Sigmoid colon (tissue), 7 donors: ENCODE results near the gene UBE2E2. TPM values are rescaled to one million over a fixed set of nuclear protein-coding genes. Genes with fewer than 3 reads are reported as not detected.

Experiments
- DNase-seq: peaks from one replicate; pipeline ENCODE4 v3.0.0-alpha.2; 2019
- H3K27ac ChIP-seq, 4 donors: fragments of 200-600 bp; sonication (generic); one replicate each; pipeline ENCODE4 v1.5.1; 2016 to 2019; ENCODE audit warnings: mild to moderate bottlenecking in 1 of 4
- H3K27me3 ChIP-seq, 3 donors: fragments of 200-600 bp; sonication (generic); one replicate each; pipeline ENCODE4 v1.5.1; 2019; ENCODE audit warnings: mild to moderate bottlenecking in 1 of 3
- H3K36me3 ChIP-seq, 4 donors: fragments of 200-600 bp; sonication (generic); one replicate each; pipeline ENCODE4 v1.5.1; 2016 to 2019
- H3K4me1 ChIP-seq, 4 donors: fragments of 200-600 bp; sonication (generic); one replicate each; pipeline ENCODE4 v1.5.1; 2017 to 2019
- H3K4me3 ChIP-seq, 4 donors: fragments of 200-600 bp; sonication (generic); one replicate each; pipeline ENCODE4 v1.5.1; 2017 to 2019; ENCODE audit warnings: mild to moderate bottlenecking in 2 of 4, moderate library complexity in 1 of 4
- H3K9me3 ChIP-seq, 4 donors: fragments of 200-600 bp in 3 of 4; sonication (generic) in 3 of 4; one replicate each; pipeline versions ENCODE4 v1.5.1 to v1.6.1; 2013 to 2019
- CTCF ChIP-seq, 4 experiments: fragments of 450-650 bp in 3 of 4; fragments of 200-600 bp in 1 of 4; IDR thresholded peaks; one replicate each; pipeline ENCODE4 v1.5.1; 2016 to 2019; ENCODE audit warnings: antibody characterized with exemption in 4 of 4, mild to moderate bottlenecking in 3 of 4, moderate library complexity in 2 of 4
- EP300 ChIP-seq, 4 donors: sonication (generic); formaldehyde crosslinking; IDR thresholded peaks; one replicate each; pipeline ENCODE4 v1.6.1; 2017; ENCODE audit warnings: antibody characterized with exemption in 4 of 4
- POLR2A ChIP-seq, 2 donors: fragments of 450-650 bp; IDR thresholded peaks; one replicate each; pipeline ENCODE4 v1.6.1; 2016; ENCODE audit warnings: antibody characterized with exemption in 2 of 2, mild to moderate bottlenecking in 2 of 2, moderate library complexity in 2 of 2
- POLR2AphosphoS5 ChIP-seq, 4 donors: sonication (generic); formaldehyde crosslinking; IDR thresholded peaks; one replicate each; pipeline ENCODE4 v1.6.1; 2017; ENCODE audit warnings: antibody characterized with exemption in 4 of 4
- WGBS, 2 donors: extraction: QIAGEN DNeasy Blood & Tissue Kit; methylation state at CpG; one replicate each; pipeline ENCODE4 v1.1.7; 2013; 5-methylcytosine and 5-hydroxymethylcytosine counted together
- intact Hi-C: fragments of 100-400 bp; cut with DNase I; formaldehyde crosslinking; loops from one replicate; pipeline ENCODE4 v1.15.1; 2023
- polyA plus RNA-seq, 3 donors: library from polyadenylated mRNA; stranded (reverse); fragments of 200-250 nt; gene quantifications; one replicate each; pipeline ENCODE4 v1.2.3, GENCODE V29; 2013
- total RNA-seq, 4 donors: library from RNA; depleted of rRNA; stranded (reverse); fragments of >200 nt; gene quantifications; one replicate each; pipeline ENCODE4 v1.1.0, GENCODE V29; 2016
- donor health status: healthy with polysubstance abuse.
- donor health status: Bipolar disorder and iron deficiency.
- donor health status: healthy.

Gene UBE2E2
- total RNA-seq (100 to 1,000 TPM in 1 of 4 donors, 10 to 100 TPM in 3; 34.6 to 135 (median 48.8) TPM), polyA plus RNA-seq (10 to 100 TPM in 2 of 3 donors, 1 to 10 TPM in 1; 3.7 to 17.4 (median 10.7) TPM)

DNA sequence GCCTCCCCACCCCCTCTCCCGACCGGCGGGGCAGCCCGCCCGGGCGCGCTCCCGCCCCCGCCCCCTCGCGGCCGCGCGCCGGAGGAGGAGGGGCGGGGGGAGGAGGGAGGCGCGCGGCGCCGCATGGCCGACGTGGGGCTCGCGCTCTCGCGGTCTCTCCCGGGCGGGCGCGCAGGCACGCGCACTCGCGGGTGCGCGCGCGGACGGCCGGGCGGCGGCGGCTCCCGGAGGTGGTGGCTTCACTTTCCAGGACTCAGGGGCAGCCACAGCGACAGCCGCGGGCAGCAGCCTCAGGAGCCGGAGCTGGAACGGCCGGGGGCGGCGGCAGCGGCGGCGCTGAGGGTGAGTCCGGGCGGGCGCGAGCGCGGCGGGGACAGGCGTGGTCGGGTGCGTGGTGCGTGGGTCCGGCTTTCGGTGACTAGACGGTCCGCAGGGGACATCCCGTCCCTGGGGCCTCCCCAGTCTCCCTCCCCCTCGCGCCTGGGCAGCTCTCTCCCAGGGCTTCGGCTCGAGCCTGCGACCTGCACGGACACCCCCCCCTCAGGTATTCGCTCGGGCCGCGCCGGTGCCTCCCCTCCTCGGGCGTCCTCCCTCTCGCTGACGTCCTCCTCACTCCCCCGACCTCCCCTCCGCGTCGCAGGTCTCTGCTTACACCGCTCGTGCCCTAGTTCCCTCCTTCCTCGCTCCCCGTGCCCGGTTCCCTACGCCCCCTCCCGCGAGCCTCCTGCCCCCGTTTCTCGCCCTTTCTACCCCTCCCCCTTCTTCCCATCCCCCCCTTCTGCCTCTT is at the start of gene UBE2E2:
Gene UBE2E2, plus strand, starts transcription at position 407 of the 787 bp plus-strand sequence.
- peak within 1 kb of the TSS; percentile 80 to 93 (median 86) for H3K27ac ChIP-seq
- peaks cover 0 to 45% (median 27%) of the 10 kb centered on the region in 4 donors for H3K4me1 ChIP-seq
- DNase-seq = peak; percentile 86
- no peaks in the 10 kb centered on the region for H3K9me3 ChIP-seq
- H3K27me3 ChIP-seq = no peaks in the 10 kb centered on the region
- TF ChIP-seq POLR2A (IDR thresholded peaks at IDR 0.05) (no peak), POLR2AphosphoS5 (IDR thresholded peaks at IDR 0.05) (peak; percentile 21 to 65 (median 35)), EP300 (IDR thresholded peaks at IDR 0.05) (no peak)
- H3K4me3 ChIP-seq = peak within 1 kb of the TSS; percentile 67 to 99 (median 90)
- H3K36me3 ChIP-seq = no peaks in the 10 kb centered on the region
- 1% methylated on average over 101 of the region's 101 CpGs for WGBS, 2 donors
- intact Hi-C loops = loop anchor here (2.0 to 10.0 kb wide), 5 partner anchors 86 to 602 kb away; partner anchors contain the start of gene UBE2E1

DNA sequence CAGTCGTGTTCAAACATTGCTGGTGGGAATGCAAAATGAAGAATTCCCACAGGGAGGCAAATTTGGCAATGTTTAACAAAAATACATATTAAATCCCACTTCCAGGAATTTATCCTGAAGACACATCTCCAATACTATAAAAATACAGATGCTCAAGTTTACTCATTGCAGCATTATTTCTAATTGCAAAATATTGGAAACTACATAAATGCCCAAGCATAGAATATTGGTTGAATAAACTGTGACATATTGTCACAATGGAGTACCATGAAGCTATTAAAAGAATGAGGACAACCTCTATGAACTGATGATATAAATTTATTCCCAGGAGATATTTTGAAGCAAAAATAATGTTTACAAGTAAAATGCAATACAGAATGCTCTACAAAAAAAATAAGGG is 49.7 kb upstream of the UBE2E2 start:
- DNase-seq = no peak
- intact Hi-C loops = no loop called here
- 38 to 81% methylated on average over 1 of the region's 1 CpG for WGBS, 2 donors
- TF ChIP-seq CTCF (IDR thresholded peaks at IDR 0.05) = no peak
- no peak for TF ChIP-seq POLR2AphosphoS5 (IDR thresholded peaks at IDR 0.05)
- no peak for TF ChIP-seq EP300 (IDR thresholded peaks at IDR 0.05)
- no peak for TF ChIP-seq POLR2A (IDR thresholded peaks at IDR 0.05)
- no peaks in the 10 kb centered on the region for H3K36me3 ChIP-seq
- H3K4me3 ChIP-seq = no peak overlapping the region
- H3K4me1 ChIP-seq = peaks cover 0 to 10% (median 0%) of the 10 kb centered on the region in 4 donors
- peaks cover 0 to 6% (median 0%) of the 10 kb centered on the region in 4 donors for H3K9me3 ChIP-seq
- no peaks in the 10 kb centered on the region for H3K27me3 ChIP-seq
- no peak overlapping the region for H3K27ac ChIP-seq

DNA sequence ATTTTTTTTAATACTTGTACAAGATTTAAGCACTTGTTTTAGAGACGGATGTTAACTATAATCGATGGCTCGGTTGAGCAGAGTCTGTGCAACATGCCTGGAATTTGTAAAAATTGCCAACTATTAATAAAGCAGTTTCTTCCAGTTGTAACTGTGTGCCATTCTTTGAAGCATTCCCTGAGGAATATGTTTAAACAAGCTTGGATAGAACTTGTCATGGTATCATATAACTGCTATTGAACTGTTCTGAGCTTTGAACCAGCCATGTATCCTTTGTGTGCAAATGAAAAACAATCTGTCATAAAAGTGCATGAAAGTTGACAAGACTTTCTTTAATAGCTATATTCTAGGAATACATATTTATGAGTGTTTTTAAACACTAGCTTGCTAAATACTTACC is 45.8 kb upstream of the UBE2E2 start:
- intact Hi-C loops = no loop called here
- no peak for DNase-seq
- no peak overlapping the region for H3K4me3 ChIP-seq
- H3K27me3 ChIP-seq = no peaks in the 10 kb centered on the region
- no peak overlapping the region for H3K27ac ChIP-seq
- no peaks in the 10 kb centered on the region for H3K36me3 ChIP-seq
- H3K9me3 ChIP-seq = peaks cover 0 to 6% (median 0%) of the 10 kb centered on the region in 4 donors
- no peak for TF ChIP-seq POLR2AphosphoS5 (IDR thresholded peaks at IDR 0.05)
- no peak for TF ChIP-seq CTCF (IDR thresholded peaks at IDR 0.05)
- TF ChIP-seq EP300 (IDR thresholded peaks at IDR 0.05) = no peak
- no peak for TF ChIP-seq POLR2A (IDR thresholded peaks at IDR 0.05)
- peaks cover 0 to 21% (median 5%) of the 10 kb centered on the region in 4 donors for H3K4me1 ChIP-seq
- WGBS, 2 donors = 26 to 63% methylated on average over 3 of the region's 3 CpGs

GRCh38 chr3:23159929-23160328 is 43.2 kb upstream of the UBE2E2 start:
- H3K27ac ChIP-seq = peak overlapping the region in 2 of 4 donors; percentile 1 to 57
- TF ChIP-seq EP300 (IDR thresholded peaks at IDR 0.05) = no peak
- TF ChIP-seq POLR2A (IDR thresholded peaks at IDR 0.05) = no peak
- TF ChIP-seq CTCF (IDR thresholded peaks at IDR 0.05) = no peak
- peak in 1 of 4 donors; percentile 20 for TF ChIP-seq POLR2AphosphoS5 (IDR thresholded peaks at IDR 0.05)
- H3K4me1 ChIP-seq = peaks cover 0 to 21% (median 5%) of the 10 kb centered on the region in 4 donors
- peaks cover 0 to 4% (median 0%) of the 10 kb centered on the region in 4 donors for H3K9me3 ChIP-seq
- 59 to 76% methylated on average over 2 of the region's 2 CpGs for WGBS, 2 donors
- intact Hi-C loops = no loop called here
- no peaks in the 10 kb centered on the region for H3K27me3 ChIP-seq
- H3K4me3 ChIP-seq = no peak overlapping the region
- H3K36me3 ChIP-seq = no peaks in the 10 kb centered on the region
- DNase-seq = no peak

GRCh38 chr3:23161308-23161707 is 41.8 kb upstream of the UBE2E2 start:
- DNase-seq = no peak
- 96% methylated on average over 2 of the region's 2 CpGs for WGBS, 2 donors
- TF ChIP-seq EP300 (IDR thresholded peaks at IDR 0.05) (no peak), POLR2A (IDR thresholded peaks at IDR 0.05) (no peak), CTCF (IDR thresholded peaks at IDR 0.05) (no peak), POLR2AphosphoS5 (IDR thresholded peaks at IDR 0.05) (no peak)
- H3K4me3 ChIP-seq = no peak overlapping the region
- H3K36me3 ChIP-seq = no peaks in the 10 kb centered on the region
- peaks cover 0 to 21% (median 5%) of the 10 kb centered on the region in 4 donors for H3K4me1 ChIP-seq
- intact Hi-C loops = no loop called here
- no peaks in the 10 kb centered on the region for H3K9me3 ChIP-seq
- no peaks in the 10 kb centered on the region for H3K27me3 ChIP-seq
- H3K27ac ChIP-seq = no peak overlapping the region
